Measurements from ENCODE around the gene CFAP20DC.
"Not testable (repeated sequence)": the region's sequence is repeated elsewhere in the genome, so short reads cannot be mapped to it uniquely, and the experiment has no call there.

The CFAP20DC gene

GRCh38 chr3:58824285-58824684 lies 225.5 kb downstream of the CFAP20DC start:
- TF ChIP-seq EZH2phosphoT487 (IDR thresholded peaks at IDR 0.05; ENCODE audit: low read depth) (no peak), CTCF (IDR thresholded peaks at IDR 0.05; ENCODE audit: low read depth, low read length) (peak; percentile 97)
- Histone ChIP-seq H3K4me2 (ENCODE audit: low read length) (peak overlapping the region; percentile 51), H3K4me3 (ENCODE audit: low read length) (peak overlapping the region; percentile 39), H3K36me3 (replicated peaks; ENCODE audit: low read depth, low read length) (no peaks in the 10 kb centered on the region), H4K20me1 (ENCODE audit: insufficient read depth, low read length) (no peaks in the 10 kb centered on the region), H3K4me1 (ENCODE audit: low read length) (peaks cover 7% of the 10 kb centered on the region), H3K79me2 (ENCODE audit: low read length) (no peaks in the 10 kb centered on the region), H2AFZ (ENCODE audit: low read depth, low read length) (no peak overlapping the region), H3K27me3 (ENCODE audit: low read depth, low read length) (no peaks in the 10 kb centered on the region), H3K9me3 (ENCODE audit: insufficient read depth, low read length) (no peaks in the 10 kb centered on the region), H3K27ac (ENCODE audit: low read length) (no peak overlapping the region), H3K9ac (ENCODE audit: low read length) (no peak overlapping the region)

GRCh38 chr3:58806551-58807244 lies 243.1 kb downstream of the CFAP20DC start:
- H4K20me1 ChIP-seq (ENCODE audit: insufficient read depth, low read length); H2AFZ ChIP-seq (ENCODE audit: low read depth, low read length); H3K4me2 ChIP-seq (ENCODE audit: low read length); H3K9ac ChIP-seq (ENCODE audit: low read length); H3K4me3 ChIP-seq (ENCODE audit: low read length); H3K4me1 ChIP-seq (ENCODE audit: low read length); H3K79me2 ChIP-seq (ENCODE audit: low read length); H3K9me3 ChIP-seq (ENCODE audit: insufficient read depth, low read length); H3K27me3 ChIP-seq (ENCODE audit: low read depth, low read length); H3K36me3 ChIP-seq (replicated peaks; ENCODE audit: low read depth, low read length); H3K27ac ChIP-seq (ENCODE audit: low read length): not testable (repeated sequence)

DNA sequence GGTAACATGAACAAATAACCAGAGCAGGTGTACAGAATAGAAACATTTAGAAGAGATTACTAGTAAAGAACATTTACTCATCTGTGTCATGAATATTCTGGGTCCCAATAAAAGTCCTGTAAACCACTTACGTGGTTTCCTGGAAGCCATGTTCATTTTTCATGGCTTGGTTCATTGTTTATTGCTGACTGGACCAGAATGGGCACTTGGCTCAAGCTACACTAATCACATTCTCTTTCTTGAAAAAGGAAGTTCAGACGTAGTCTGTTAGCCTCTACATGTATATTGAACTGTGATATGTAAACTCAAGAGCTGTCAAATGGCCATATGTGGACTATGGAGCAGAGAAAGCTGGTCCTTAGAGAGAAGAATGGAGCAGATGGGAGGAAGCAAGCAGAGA lies 244.9 kb downstream of the CFAP20DC start:
- no peak overlapping the region for H3K4me2 ChIP-seq (ENCODE audit: low read length)
- TF ChIP-seq CTCF (IDR thresholded peaks at IDR 0.05; ENCODE audit: low read depth, low read length), result no peak
- TF ChIP-seq EZH2phosphoT487 (IDR thresholded peaks at IDR 0.05; ENCODE audit: low read depth), result no peak

DNA sequence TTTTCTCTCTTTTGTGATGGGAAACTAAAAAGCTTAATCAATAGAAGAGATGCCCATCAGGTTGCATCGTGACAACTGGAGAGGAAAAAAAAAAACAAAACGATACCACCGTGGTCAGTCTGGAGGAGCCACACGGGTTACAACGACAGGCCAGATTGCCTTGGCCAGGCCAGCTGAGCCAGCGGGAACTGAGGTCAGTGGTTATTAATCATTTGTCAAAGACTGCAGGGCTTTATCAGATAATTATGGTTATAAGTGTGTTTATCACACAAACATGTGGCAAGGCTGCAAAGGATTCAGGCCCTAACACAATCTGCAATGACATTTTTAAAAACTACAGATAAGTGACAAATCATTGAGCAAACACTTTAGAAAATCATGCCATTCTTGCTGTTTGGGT lies 248.3 kb downstream of the CFAP20DC start:
- Histone ChIP-seq H3K36me3 (replicated peaks; ENCODE audit: low read depth, low read length) (no peaks in the 10 kb centered on the region), H3K27ac (ENCODE audit: low read length) (no peak overlapping the region), H3K9me3 (ENCODE audit: insufficient read depth, low read length) (no peaks in the 10 kb centered on the region)

More for the DNA sequence above, 244.9 kb downstream of the CFAP20DC start:
- no peak overlapping the region for H3K27ac ChIP-seq (ENCODE audit: low read length)
- no peaks in the 10 kb centered on the region for H3K9me3 ChIP-seq (ENCODE audit: insufficient read depth, low read length)
- no peak overlapping the region for H2AFZ ChIP-seq (ENCODE audit: low read depth, low read length)
- no peak overlapping the region for H3K4me3 ChIP-seq (ENCODE audit: low read length)
- H3K36me3 ChIP-seq (replicated peaks; ENCODE audit: low read depth, low read length), result no peaks in the 10 kb centered on the region
- H4K20me1 ChIP-seq (ENCODE audit: insufficient read depth, low read length), result no peaks in the 10 kb centered on the region
- H3K27me3 ChIP-seq (ENCODE audit: low read depth, low read length), result no peaks in the 10 kb centered on the region
- H3K4me1 ChIP-seq (ENCODE audit: low read length), result no peaks in the 10 kb centered on the region
- no peaks in the 10 kb centered on the region for H3K79me2 ChIP-seq (ENCODE audit: low read length)
- no peak overlapping the region for H3K9ac ChIP-seq (ENCODE audit: low read length)

More for the DNA sequence above, 248.3 kb downstream of the CFAP20DC start:
- no peaks in the 10 kb centered on the region for H3K79me2 ChIP-seq (ENCODE audit: low read length)
- H2AFZ ChIP-seq (ENCODE audit: low read depth, low read length), result no peak overlapping the region
- no peaks in the 10 kb centered on the region for H4K20me1 ChIP-seq (ENCODE audit: insufficient read depth, low read length)
- H3K4me3 ChIP-seq (ENCODE audit: low read length), result no peak overlapping the region
- H3K4me1 ChIP-seq (ENCODE audit: low read length), result peaks cover 11% of the 10 kb centered on the region
- H3K9ac ChIP-seq (ENCODE audit: low read length), result no peak overlapping the region
- no peak overlapping the region for H3K4me2 ChIP-seq (ENCODE audit: low read length)
- TF ChIP-seq CTCF (IDR thresholded peaks at IDR 0.05; ENCODE audit: low read depth, low read length) (no peak), EZH2phosphoT487 (IDR thresholded peaks at IDR 0.05; ENCODE audit: low read depth) (no peak)
- H3K27me3 ChIP-seq (ENCODE audit: low read depth, low read length), result no peaks in the 10 kb centered on the region

All from OCI-LY3 (cell line).